RWPE2 (cell line): ENCODE measurements around the gene B4GALNT3.

Source experiments
- ATAC-seq: fragments of 200-7000 bp; cut with Tn5 transposase; 3 replicates; pipeline ENCODE4 v1.9.1; 2021; ENCODE audit warnings: low read depth
- DNase-seq: peaks from one replicate; pipeline ENCODE4 v3.0.0-alpha.2; 2020; ENCODE audit warnings: low spot score
- H3K27ac ChIP-seq: fragments of 450-650 bp; 2 replicates; pipeline ENCODE4 v1.5.1; 2017; ENCODE audit warnings: mild to moderate bottlenecking; ENCODE audit not compliant: poor library complexity, severe bottlenecking
- H3K27me3 ChIP-seq: fragments of 250-450 bp; sonication (Bioruptor Pico); 2 replicates; pipeline ENCODE4 v1.5.1; 2021; ENCODE audit warnings: mild to moderate bottlenecking, moderate library complexity; ENCODE audit not compliant: insufficient read depth, poor library complexity, severe bottlenecking
- H3K36me3 ChIP-seq: fragments of 250-450 bp; sonication (Bioruptor Pico); 2 replicates; pipeline ENCODE4 v1.5.1; 2020; ENCODE audit warnings: low read depth, mild to moderate bottlenecking, moderate library complexity
- H3K4me1 ChIP-seq: fragments of 250-450 bp; sonication (Bioruptor Pico); 2 replicates; pipeline ENCODE4 v1.5.1; 2021; ENCODE audit warnings: mild to moderate bottlenecking, moderate library complexity; ENCODE audit not compliant: insufficient read depth, poor library complexity, severe bottlenecking
- H3K4me3 ChIP-seq: fragments of 250-450 bp; sonication (Bioruptor Pico); 2 replicates; pipeline ENCODE4 v1.5.1; 2021; ENCODE audit warnings: mild to moderate bottlenecking, moderate library complexity; ENCODE audit not compliant: severe bottlenecking
- H3K9me3 ChIP-seq: fragments of 250-450 bp; sonication (Bioruptor Pico); 2 replicates; pipeline ENCODE4 v1.5.1; 2021; ENCODE audit warnings: mild to moderate bottlenecking, moderate library complexity; ENCODE audit not compliant: severe bottlenecking
- CTCF ChIP-seq: fragments of 450-650 bp; IDR thresholded peaks from one replicate; pipeline ENCODE4 v1.5.1; 2017; ENCODE audit warnings: mild to moderate bottlenecking, moderate library complexity; ENCODE audit not compliant: poor library complexity, severe bottlenecking

The B4GALNT3 gene

GRCh38 chr12:569803-570434 is 110.2 kb downstream of the B4GALNT3 start:
- peak; percentile 86 for DNase-seq
- Histone ChIP-seq H3K27me3 (no peaks in the 10 kb centered on the region), H3K9me3 (no peaks in the 10 kb centered on the region), H3K36me3 (no peaks in the 10 kb centered on the region), H3K4me1 (peaks cover 5% of the 10 kb centered on the region), H3K27ac (peak overlapping the region; percentile 93), H3K4me3 (peak overlapping the region; percentile 41)
- peak; percentile 88 for TF ChIP-seq CTCF
- peak; percentile 59 for ATAC-seq

- Histone ChIP-seq H3K4me3 (peak overlapping the region; percentile 41), H3K36me3 (no peaks in the 10 kb centered on the region), H3K9me3 (no peaks in the 10 kb centered on the region), H3K27me3 (no peaks in the 10 kb centered on the region), H3K4me1 (peaks cover 8% of the 10 kb centered on the region), H3K27ac (peak overlapping the region; percentile 93)
- ATAC-seq (peak; percentile 76), DNase-seq (peak; percentile 90)
- no peak for TF ChIP-seq CTCF
These were observed 110.7 kb downstream of the B4GALNT3 start for GRCh38 chr12:570435-570920.

GRCh38 chr12:570921-571794 is 111.4 kb downstream of the B4GALNT3 start:
- peak overlapping the region; percentile 41 for H3K4me3 ChIP-seq

GRCh38 chr12:571795-572531 is 112.2 kb downstream of the B4GALNT3 start:
- no peaks in the 10 kb centered on the region for H3K9me3 ChIP-seq
- ATAC-seq (no peak), DNase-seq (peak; percentile 48)
- peak overlapping the region; percentile 93 for H3K27ac ChIP-seq
- no peak for TF ChIP-seq CTCF
- no peaks in the 10 kb centered on the region for H3K27me3 ChIP-seq
- no peaks in the 10 kb centered on the region for H3K36me3 ChIP-seq
- peaks cover 19% of the 10 kb centered on the region for H3K4me1 ChIP-seq
- no peak overlapping the region for H3K4me3 ChIP-seq

More at GRCh38 chr12:570921-571794, 111.4 kb downstream of the B4GALNT3 start:
- H3K36me3 ChIP-seq: no peaks in the 10 kb centered on the region
- peaks cover 15% of the 10 kb centered on the region for H3K4me1 ChIP-seq
- no peaks in the 10 kb centered on the region for H3K9me3 ChIP-seq
- H3K27me3 ChIP-seq: no peaks in the 10 kb centered on the region
- H3K27ac ChIP-seq: peak overlapping the region; percentile 93
- no peak for TF ChIP-seq CTCF
- peak; percentile 53 for ATAC-seq
- DNase-seq: peak; percentile 86
